Activated B cell treated with CpG ODN at 0.5 μM for 24 hours (primary cell): ENCODE data around the gene MRM1. TPM values are rescaled to one million over a fixed set of nuclear protein-coding genes. Genes with fewer than 3 reads are reported as not detected.
A peak's percentile ranks its signal among the peaks of the same experiment; 100 is the strongest.

Source experiments
- ATAC-seq: fragments of 200-7000 bp; cut with Tn5 transposase; one replicate; pipeline ENCODE4 v1.10.0; 2021; ENCODE audit warnings: low read depth, mild to moderate bottlenecking, moderate library complexity
- CTCF ChIA-PET: fragments of 350-600 bp; sonication (Branson Sonifier 250); formaldehyde crosslinking; loops from one replicate; lab custom pipeline; 2021; ENCODE audit warnings: antibody characterized with exemption; lab: Charles Lee
- POLR2A ChIA-PET: fragments of 350-600 bp; sonication (Branson Sonifier 250); formaldehyde crosslinking; loops from one replicate; lab custom pipeline; 2021; ENCODE audit warnings: antibody characterized with exemption; lab: Charles Lee
- DNase-seq: peaks from one replicate; pipeline ENCODE4 v3.0.0; 2022
- H3K27ac Mint-ChIP-seq: one replicate; pipeline ENCODE4 v1.8.0; 2020; ENCODE audit warnings: mixed read lengths
- H3K27me3 Mint-ChIP-seq: one replicate; pipeline ENCODE4 v1.8.0; 2021; ENCODE audit warnings: mixed read lengths
- H3K36me3 Mint-ChIP-seq: one replicate; pipeline ENCODE4 v1.8.0; 2021; ENCODE audit warnings: low read depth, mixed read lengths
- H3K4me1 Mint-ChIP-seq: one replicate; pipeline ENCODE4 v1.8.0; 2021; ENCODE audit warnings: mixed read lengths
- H3K4me3 Mint-ChIP-seq: one replicate; pipeline ENCODE4 v1.8.0; 2020; ENCODE audit warnings: mild to moderate bottlenecking, mixed read lengths
- H3K9me3 Mint-ChIP-seq: one replicate; pipeline ENCODE4 v1.8.0; 2020; ENCODE audit warnings: mixed read lengths
- CTCF ChIP-seq: fragments of 200-600 bp; IDR thresholded peaks from one replicate; pipeline ENCODE4 v1.8.0; 2022; ENCODE audit warnings: antibody characterized with exemption, mild to moderate bottlenecking
- intact Hi-C: fragments of 100-400 bp; cut with micrococcal nuclease; formaldehyde crosslinking; loops from one replicate; pipeline ENCODE4 v1.15.1; 2024
- total RNA-seq: library from RNA; stranded (reverse); gene quantifications from 2 replicates; pipeline ENCODE4 v1.2.3, GENCODE V29; 2022

Gene MRM1
- total RNA-seq, 1 donor from 2014 or later: 15.6 TPM

GRCh38 chr17:36640346-36640745 is 39.0 kb downstream of the MRM1 start:
- H3K27me3 Mint-ChIP-seq: peaks cover 56% of the 10 kb centered on the region
- intact Hi-C loops: no loop called here
- POLR2A ChIA-PET: no interaction called here
- H3K27ac Mint-ChIP-seq: no peak overlapping the region
- no peaks in the 10 kb centered on the region for H3K36me3 Mint-ChIP-seq
- CTCF ChIA-PET: no interaction called here
- H3K4me3 Mint-ChIP-seq: no peak overlapping the region
- ATAC-seq (no peak), DNase-seq (no peak)
- no peak for TF ChIP-seq CTCF
- H3K4me1 Mint-ChIP-seq: peaks cover 11% of the 10 kb centered on the region
- H3K9me3 Mint-ChIP-seq: no peaks in the 10 kb centered on the region

- Mint-ChIP-seq H3K4me1 (peaks cover 11% of the 10 kb centered on the region), H3K9me3 (no peaks in the 10 kb centered on the region), H3K36me3 (no peaks in the 10 kb centered on the region), H3K27ac (no peak overlapping the region), H3K4me3 (no peak overlapping the region), H3K27me3 (peaks cover 56% of the 10 kb centered on the region)
- TF ChIP-seq CTCF: no peak
- no peak for ATAC-seq
- ChIA-PET CTCF (no interaction called here), POLR2A (no interaction called here)
- intact Hi-C loops: no loop called here
- no peak for DNase-seq
These were observed 39.5 kb downstream of the MRM1 start for GRCh38 chr17:36640836-36641235.

GRCh38 chr17:36641331-36641876 is 40.0 kb downstream of the MRM1 start:
- H3K9me3 Mint-ChIP-seq: no peaks in the 10 kb centered on the region
- no peak for ATAC-seq
- TF ChIP-seq CTCF: no peak

GRCh38 chr17:36641877-36642845 is 40.8 kb downstream of the MRM1 start:
- Mint-ChIP-seq H3K4me3 (peak overlapping the region; percentile 41), H3K36me3 (no peaks in the 10 kb centered on the region), H3K27me3 (peaks cover 59% of the 10 kb centered on the region), H3K9me3 (no peaks in the 10 kb centered on the region), H3K4me1 (peaks cover 11% of the 10 kb centered on the region), H3K27ac (no peak overlapping the region)
- TF ChIP-seq CTCF: no peak
- ChIA-PET CTCF (interaction anchor here (0.9 kb wide), 1 partner anchor 405 kb away, joined by 3 read pairs; no protein-coding TSS in a partner anchor), POLR2A (no interaction called here)
- DNase-seq: no peak
- intact Hi-C loops: no loop called here
- no peak for ATAC-seq

More at GRCh38 chr17:36641331-36641876, 40.0 kb downstream of the MRM1 start:
- Mint-ChIP-seq H3K36me3 (no peaks in the 10 kb centered on the region), H3K4me3 (no peak overlapping the region), H3K27me3 (peaks cover 60% of the 10 kb centered on the region), H3K27ac (no peak overlapping the region), H3K4me1 (peaks cover 11% of the 10 kb centered on the region)
- no peak for DNase-seq
- POLR2A ChIA-PET: no interaction called here
- intact Hi-C loops: no loop called here
- CTCF ChIA-PET: no interaction called here

DNA sequence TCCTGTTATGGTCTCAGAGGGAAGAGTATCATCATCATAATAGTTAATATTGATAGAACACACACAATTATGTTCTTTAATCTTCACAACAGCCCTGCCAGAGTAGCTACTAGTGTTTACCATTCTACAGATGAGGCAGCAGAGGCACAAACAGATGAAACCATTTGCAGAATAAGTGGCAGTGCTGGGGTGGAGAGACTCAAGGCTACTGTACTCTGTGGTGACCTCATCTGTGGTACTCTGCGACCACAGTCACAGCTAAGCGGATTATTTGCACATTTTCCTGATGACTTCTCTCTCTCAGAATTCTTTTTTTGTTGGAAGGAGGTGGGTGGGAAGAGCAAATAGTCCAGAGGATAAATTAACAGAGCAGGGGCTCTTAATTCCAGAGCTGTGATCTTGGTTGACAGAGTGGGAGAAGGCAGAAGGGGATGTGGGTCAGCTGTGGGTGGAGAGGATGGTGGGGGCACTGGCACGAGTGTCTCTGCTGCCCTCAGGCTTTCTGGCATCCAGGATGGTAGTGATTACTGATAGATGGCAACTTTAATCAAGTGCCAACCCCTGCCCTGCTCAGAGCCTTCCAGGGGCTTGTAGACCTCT is 41.8 kb downstream of the MRM1 start:
- DNase-seq (no peak), ATAC-seq (no peak)
- Mint-ChIP-seq H3K27me3 (peaks cover 61% of the 10 kb centered on the region), H3K9me3 (no peaks in the 10 kb centered on the region), H3K4me3 (no peak overlapping the region), H3K4me1 (peaks cover 11% of the 10 kb centered on the region), H3K36me3 (no peaks in the 10 kb centered on the region), H3K27ac (no peak overlapping the region)
- no peak for TF ChIP-seq CTCF
- POLR2A ChIA-PET: no interaction called here
- CTCF ChIA-PET: interaction anchor here (0.9 kb wide), 1 partner anchor 404 kb away, joined by 3 read pairs; no protein-coding TSS in a partner anchor
- intact Hi-C loops: no loop called here
